B cell (primary cell): Measurements from ENCODE around the gene COL17A1. TPM values are rescaled to one million over a fixed set of nuclear protein-coding genes. Genes with fewer than 3 reads are reported as not detected.

Experiments used
- ATAC-seq: fragments of 200-7000 bp; cut with Tn5 transposase; one replicate; pipeline ENCODE4 v1.10.0; 2021; ENCODE audit warnings: low read depth, mild to moderate bottlenecking, moderate number of reproducible peaks, moderate library complexity
- CTCF ChIA-PET: fragments of 350-600 bp; sonication (Branson Sonifier 250); formaldehyde crosslinking; loops from one replicate; lab custom pipeline; 2021; ENCODE audit warnings: antibody characterized with exemption, inconsistent platforms; lab: Charles Lee
- POLR2A ChIA-PET: fragments of 350-600 bp; sonication (Branson Sonifier 250); formaldehyde crosslinking; loops from one replicate; lab custom pipeline; 2021; ENCODE audit warnings: antibody characterized with exemption; lab: Charles Lee
- DNase-seq: peaks from one replicate; pipeline ENCODE4 v3.0.0; 2013
- H2AFZ ChIP-seq: 2 replicates; pipeline ENCODE4 v1.6.1; 2012; ENCODE audit warnings: mild to moderate bottlenecking, low read depth, low read length; ENCODE audit not compliant: insufficient read depth, poor library complexity, severe bottlenecking
- H3K27ac ChIP-seq, 2 donors: 1 replicate in 1 of 2; 2 replicates in 1 of 2; pipeline ENCODE4 v1.5.1; 2012 to 2013; ENCODE audit warnings: low read length in 2 of 2, mild to moderate bottlenecking in 2 of 2, moderate library complexity in 1 of 2
- H3K27me3 ChIP-seq, 4 experiments: fragments of 200-600 bp in 1 of 4; sonication (generic) in 1 of 4; replicated peaks in 1 of 4; 1 replicate in 2 of 4; 2 replicates in 2 of 4; pipeline versions ENCODE4 v1.6.1 to v1.7.0; 2013 to 2016; ENCODE audit warnings: low read length in 3 of 4, mild to moderate bottlenecking in 2 of 4, mixed read lengths in 1 of 4, moderate library complexity in 1 of 4; ENCODE audit not compliant: insufficient read depth in 4 of 4, control insufficient read depth in 3 of 4; ENCODE audit errors: control extremely low read depth in 1 of 4
- H3K36me3 ChIP-seq, 2 experiments: replicated peaks in 1 of 2; 1 replicate in 1 of 2; 2 replicates in 1 of 2; pipeline versions ENCODE4 v1.6.1 to v1.7.1; 2013; ENCODE audit warnings: low read length in 1 of 2; ENCODE audit not compliant: insufficient read depth in 2 of 2, control insufficient read depth in 1 of 2; ENCODE audit errors: control extremely low read depth in 1 of 2, extremely low read depth in 1 of 2
- H3K4me1 ChIP-seq, 2 donors: fragments of 200-600 bp in 1 of 2; sonication (generic) in 1 of 2; 1 replicate in 1 of 2; 2 replicates in 1 of 2; pipeline versions ENCODE4 v1.5.1 to v1.6.1; 2013 to 2017; ENCODE audit warnings: low read length in 2 of 2; ENCODE audit not compliant: control insufficient read depth in 2 of 2, insufficient read depth in 2 of 2
- H3K4me2 ChIP-seq: replicated peaks from 2 replicates; pipeline ENCODE3; 2012; ENCODE audit warnings: mild to moderate bottlenecking, low read depth, low read length; ENCODE audit not compliant: poor library complexity, severe bottlenecking
- H3K4me3 ChIP-seq, 5 experiments: fragments of 200-600 bp in 1 of 5; sonication (generic) in 1 of 5; 1 replicate in 3 of 5; 2 replicates in 2 of 5; pipeline versions ENCODE4 v1.5.1 to v1.7.0; 2011 to 2016; ENCODE audit warnings: low read length in 4 of 5, mild to moderate bottlenecking in 4 of 5, low read depth in 2 of 5, control low read depth in 1 of 5, moderate library complexity in 1 of 5; ENCODE audit not compliant: insufficient read depth in 1 of 5; ENCODE audit errors: control extremely low read depth in 1 of 5, extremely low read depth in 1 of 5
- H3K79me2 ChIP-seq: fragments of 200-600 bp; sonication (generic); one replicate; pipeline ENCODE4 v1.6.0; 2016; ENCODE audit warnings: low read length; ENCODE audit not compliant: control insufficient read depth, insufficient read depth
- H3K9ac ChIP-seq: fragments of 200-600 bp; sonication (generic); 2 replicates; pipeline ENCODE4 v1.6.1; 2017; ENCODE audit warnings: mild to moderate bottlenecking, low read length, moderate library complexity
- H3K9me3 ChIP-seq, 3 donors: one replicate each; pipeline versions ENCODE4 v1.6.1 to v1.7.1; 2013; ENCODE audit warnings: low read length in 2 of 3; ENCODE audit not compliant: control insufficient read depth in 2 of 3, insufficient read depth in 1 of 3; ENCODE audit errors: control extremely low read depth in 1 of 3
- H4K20me1 ChIP-seq: 2 replicates; pipeline ENCODE4 v1.6.0; 2012; ENCODE audit warnings: mild to moderate bottlenecking, low read length; ENCODE audit not compliant: insufficient read depth, control insufficient read depth, poor library complexity, severe bottlenecking
- H3K27ac Mint-ChIP-seq: one replicate; pipeline ENCODE4 v1.8.0; 2021; ENCODE audit warnings: mixed read lengths
- H3K27me3 Mint-ChIP-seq: one replicate; pipeline ENCODE4 v1.8.0; 2021; ENCODE audit warnings: mixed read lengths
- H3K4me1 Mint-ChIP-seq: one replicate; pipeline ENCODE4 v1.8.0; 2021; ENCODE audit warnings: mixed read lengths
- H3K4me3 Mint-ChIP-seq: one replicate; pipeline ENCODE4 v1.8.0; 2021; ENCODE audit warnings: mixed read lengths
- H3K9me3 Mint-ChIP-seq: one replicate; pipeline ENCODE4 v1.8.0; 2022; ENCODE audit warnings: mixed read lengths; ENCODE audit not compliant: insufficient read depth
- CTCF ChIP-seq: fragments of 200-600 bp; IDR thresholded peaks from one replicate; pipeline ENCODE4 v1.8.0; 2022; ENCODE audit warnings: antibody characterized with exemption, mild to moderate bottlenecking
- EZH2 ChIP-seq: IDR thresholded peaks from 2 replicates; pipeline ENCODE4 v1.6.1; 2012; ENCODE audit warnings: borderline replicate concordance, low read depth, mild to moderate bottlenecking, moderate library complexity, low read length; ENCODE audit not compliant: insufficient read depth, poor library complexity, severe bottlenecking
- WGBS: methylation state at CpG from one replicate; pipeline ENCODE4 v1.1.5; 2013; ENCODE audit warnings: missing lambda C conversion rate; ENCODE audit not compliant: insufficient coverage; 5-methylcytosine and 5-hydroxymethylcytosine counted together
- intact Hi-C: fragments of 100-400 bp; cut with micrococcal nuclease; formaldehyde crosslinking; loops from one replicate; pipeline ENCODE4 v1.10.0; 2022
- polyA plus RNA-seq: library from polyadenylated mRNA; depleted of rRNA; stranded (reverse); fragments of >200 nt; gene quantifications from 2 replicates; pipeline ENCODE4 v1.2.3, GENCODE V29; 2012
- total RNA-seq, 2 donors: library from RNA; stranded (reverse); fragments of 120-200 nt in 1 of 2; gene quantifications; 1 replicate in 1 of 2; 2 replicates in 1 of 2; pipeline versions ENCODE4 v1.2.3 to v1.2.4, GENCODE V29; 2013 to 2022

COL17A1 gene
- total and polyA plus RNA-seq, 2 donors (not counting 1 experiment from before 2014, with no cell fraction given): not detected

- H3K4me2 ChIP-seq: no peak overlapping the region
- ATAC-seq: no peak
- no peak for DNase-seq
- no peaks in the 10 kb centered on the region for H4K20me1 ChIP-seq
- Mint-ChIP-seq H3K27ac (no peak overlapping the region), H3K9me3 (no peaks in the 10 kb centered on the region), H3K4me3 (no peak overlapping the region), H3K27me3 (peaks cover 7% of the 10 kb centered on the region), H3K4me1 (no peaks in the 10 kb centered on the region)
- H3K9ac ChIP-seq: no peak overlapping the region
- H2AFZ ChIP-seq: no peak overlapping the region
- WGBS: 95% methylated on average over 3 of the region's 5 CpGs
- H3K9me3 ChIP-seq: no peaks in the 10 kb centered on the region
- H3K27me3 ChIP-seq: peaks cover 0 to 2% (median 0%) of the 10 kb centered on the region in 4 experiments
- no peaks in the 10 kb centered on the region for H3K36me3 ChIP-seq
- POLR2A ChIA-PET: no interaction called here
- no peak overlapping the region for H3K27ac ChIP-seq
- no peaks in the 10 kb centered on the region for H3K79me2 ChIP-seq
- TF ChIP-seq EZH2 (no peak), CTCF (no peak)
- CTCF ChIA-PET: interaction anchor here (1.0 kb wide), 1 partner anchor 161 kb away, joined by 4 read pairs; no protein-coding TSS in a partner anchor
- H3K4me1 ChIP-seq: no peaks in the 10 kb centered on the region
- intact Hi-C loops: no loop called here
- H3K4me3 ChIP-seq: no peak overlapping the region
Measured at GRCh38 chr10:104077663-104078151, 8.0 kb downstream of the COL17A1 start.

DNA sequence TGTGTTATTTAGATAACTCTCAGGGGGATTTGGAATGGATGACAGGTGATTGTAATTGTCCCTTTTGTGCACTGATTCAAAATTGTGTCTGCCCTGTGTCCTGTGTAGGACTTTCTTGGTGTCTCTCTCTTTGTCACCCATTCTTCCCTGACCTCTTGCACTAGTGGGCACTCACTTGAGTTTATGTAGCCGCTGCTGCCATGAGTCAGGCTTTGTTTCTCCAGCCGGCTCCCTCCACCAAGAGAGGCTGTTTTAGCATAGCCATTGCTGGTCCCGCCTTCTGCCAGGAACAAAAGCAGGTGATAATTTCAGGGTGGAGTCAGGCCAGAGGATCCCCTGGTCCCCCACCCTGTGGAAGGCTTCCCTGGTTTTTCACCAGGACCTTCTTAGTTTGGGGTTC lies 8.4 kb downstream of the COL17A1 start:
- CTCF ChIA-PET: no interaction called here
- POLR2A ChIA-PET: no interaction called here
- H3K9me3 ChIP-seq: no peaks in the 10 kb centered on the region
- H3K4me1 ChIP-seq: no peaks in the 10 kb centered on the region
- 96% methylated on average over 3 of the region's 3 CpGs for WGBS
- no peaks in the 10 kb centered on the region for H3K36me3 ChIP-seq
- H3K9ac ChIP-seq: no peak overlapping the region
- Mint-ChIP-seq H3K27ac (no peak overlapping the region), H3K4me1 (no peaks in the 10 kb centered on the region), H3K9me3 (no peaks in the 10 kb centered on the region), H3K4me3 (no peak overlapping the region), H3K27me3 (peaks cover 7% of the 10 kb centered on the region)
- no peaks in the 10 kb centered on the region for H4K20me1 ChIP-seq
- no peak for TF ChIP-seq CTCF
- no peak for TF ChIP-seq EZH2
- ATAC-seq (no peak), DNase-seq (no peak)
- peaks cover 0 to 2% (median 0%) of the 10 kb centered on the region in 4 experiments for H3K27me3 ChIP-seq
- H3K79me2 ChIP-seq: no peaks in the 10 kb centered on the region
- no peak overlapping the region for H3K4me2 ChIP-seq
- H3K27ac ChIP-seq: no peak overlapping the region
- H3K4me3 ChIP-seq: no peak overlapping the region
- intact Hi-C loops: no loop called here
- H2AFZ ChIP-seq: no peak overlapping the region
